Measurements from ENCODE around the gene BTBD9.

The BTBD9 gene

GRCh38 chr6:38481851-38482250 is 157.9 kb downstream of the BTBD9 start:
- no peak for DNase-seq (ENCODE audit: low read depth)
- no peak for TF ChIP-seq CTCF (IDR thresholded peaks at IDR 0.05; ENCODE audit: low read depth, low read length, missing control alignments)
- H3K4me3 ChIP-seq (ENCODE audit: low read depth, low read length): no peak overlapping the region
- in situ Hi-C loops (cut with HindIII; ENCODE audit: low sequenced_read_pairs): no loop called here

- no peak for TF ChIP-seq CTCF (IDR thresholded peaks at IDR 0.05; ENCODE audit: low read depth, low read length, missing control alignments)
- DNase-seq (ENCODE audit: low read depth): no peak
- in situ Hi-C loops (cut with HindIII; ENCODE audit: low sequenced_read_pairs): no loop called here
- no peak overlapping the region for H3K4me3 ChIP-seq (ENCODE audit: low read depth, low read length)
Observed at GRCh38 chr6:38481211-38481836, 158.4 kb downstream of the BTBD9 start.

GRCh38 chr6:38480036-38480435 is 159.7 kb downstream of the BTBD9 start:
- no peak for TF ChIP-seq CTCF (IDR thresholded peaks at IDR 0.05; ENCODE audit: low read depth, low read length, missing control alignments)
- no peak for DNase-seq (ENCODE audit: low read depth)
- H3K4me3 ChIP-seq (ENCODE audit: low read depth, low read length): no peak overlapping the region
- in situ Hi-C loops (cut with HindIII; ENCODE audit: low sequenced_read_pairs): no loop called here

- no peak for DNase-seq (ENCODE audit: low read depth)
- H3K4me3 ChIP-seq (ENCODE audit: low read depth, low read length): no peak overlapping the region
- in situ Hi-C loops (cut with HindIII; ENCODE audit: low sequenced_read_pairs): loop anchor here (10.0 kb wide), 1 partner anchor 745 kb away; no protein-coding TSS in a partner anchor
- TF ChIP-seq CTCF (IDR thresholded peaks at IDR 0.05; ENCODE audit: low read depth, low read length, missing control alignments): no peak
Observed at GRCh38 chr6:38479331-38479730, 160.4 kb downstream of the BTBD9 start.

- no peak for TF ChIP-seq CTCF (IDR thresholded peaks at IDR 0.05; ENCODE audit: low read depth, low read length, missing control alignments)
- in situ Hi-C loops (cut with HindIII; ENCODE audit: low sequenced_read_pairs): loop anchor here (10.0 kb wide), 1 partner anchor 743 kb away; no protein-coding TSS in a partner anchor
- DNase-seq (ENCODE audit: low read depth): no peak
- no peak overlapping the region for H3K4me3 ChIP-seq (ENCODE audit: low read depth, low read length)
Observed at GRCh38 chr6:38477680-38478260, 162.0 kb downstream of the BTBD9 start.

GRCh38 chr6:38476888-38477287 is 162.8 kb downstream of the BTBD9 start:
- no peak overlapping the region for H3K4me3 ChIP-seq (ENCODE audit: low read depth, low read length)
- no peak for TF ChIP-seq CTCF (IDR thresholded peaks at IDR 0.05; ENCODE audit: low read depth, low read length, missing control alignments)
- in situ Hi-C loops (cut with HindIII; ENCODE audit: low sequenced_read_pairs): loop anchor here (10.0 kb wide), 1 partner anchor 742 kb away; no protein-coding TSS in a partner anchor
- no peak for DNase-seq (ENCODE audit: low read depth)
